Smooth muscle cell (in vitro differentiated cells): ENCODE results near the gene NSMCE1. TPM values are rescaled to one million over a fixed set of nuclear protein-coding genes. Genes with fewer than 3 reads are reported as not detected.

Source experiments
- DNase-seq: peaks from one replicate; lab custom pipeline; 2025; ENCODE audit not compliant: unreplicated experiment; lab: John Stamatoyannopoulos, UW
- H2AFZ ChIP-seq: fragments of 200-600 bp; sonication (generic); 2 replicates; pipeline ENCODE4 v1.6.0; 2016; ENCODE audit warnings: antibody characterized with exemption, low read depth, mild to moderate bottlenecking
- H3F3A ChIP-seq: fragments of 200-600 bp; sonication (generic); 2 replicates; pipeline ENCODE4 v1.6.0; 2017; ENCODE audit warnings: antibody characterized with exemption, low read depth
- H3K27ac ChIP-seq: fragments of 200-600 bp; sonication (generic); 2 replicates; pipeline ENCODE4 v1.5.1; 2016; ENCODE audit warnings: low read depth, mild to moderate bottlenecking
- H3K27me3 ChIP-seq: fragments of 200-600 bp; sonication (generic); 2 replicates; pipeline ENCODE4 v1.6.1; 2016; ENCODE audit warnings: low read depth, mild to moderate bottlenecking
- H3K36me3 ChIP-seq: fragments of 200-600 bp; sonication (generic); 2 replicates; pipeline ENCODE4 v1.5.1; 2016; ENCODE audit warnings: low read depth
- H3K4me1 ChIP-seq: fragments of 200-600 bp; sonication (generic); 2 replicates; pipeline ENCODE4 v1.5.1; 2016; ENCODE audit warnings: low read depth
- H3K4me2 ChIP-seq: fragments of 200-600 bp; sonication (generic); 2 replicates; pipeline ENCODE4 v1.6.0; 2016; ENCODE audit warnings: mild to moderate bottlenecking
- H3K4me3 ChIP-seq: fragments of 200-600 bp; sonication (generic); 2 replicates; pipeline ENCODE4 v1.5.1; 2016; ENCODE audit warnings: mild to moderate bottlenecking
- H3K79me2 ChIP-seq: fragments of 200-600 bp; sonication (generic); 2 replicates; pipeline ENCODE4 v1.6.0; 2016; ENCODE audit warnings: low read depth, mild to moderate bottlenecking
- H3K9ac ChIP-seq: fragments of 200-600 bp; sonication (generic); 2 replicates; pipeline ENCODE4 v1.6.0; 2016; ENCODE audit warnings: low read depth
- H3K9me3 ChIP-seq: fragments of 200-600 bp; sonication (generic); replicated peaks from 2 replicates; pipeline ENCODE4 v1.5.1; 2016; ENCODE audit warnings: low read depth
- H4K20me1 ChIP-seq: fragments of 200-600 bp; sonication (generic); 2 replicates; pipeline ENCODE4 v1.6.0; 2016; ENCODE audit warnings: low read depth
- WGBS: methylation state at CpG from one replicate; pipeline ENCODE4 v1.1.7; 2016; ENCODE audit warnings: low lambda C conversion rate; 5-methylcytosine and 5-hydroxymethylcytosine counted together
- polyA plus RNA-seq: library from polyadenylated mRNA; unstranded; fragments of >200 nt; fragmentation: Nextera tagmentation; extraction: Ambion mirVana; gene quantifications from 2 replicates; pipeline ENCODE4 v1.2.1, GENCODE V29; 2016
- total RNA-seq: library from RNA; depleted of rRNA; stranded (reverse); fragments of >200 nt; gene quantifications from 2 replicates; pipeline ENCODE4 v1.2.3, GENCODE V29; 2014
- TF ChIP-seq, protein P1 (sequence below): fragments of 200-600 bp; sonication (generic); IDR thresholded peaks from 2 replicates; pipeline ENCODE4 v1.5.1; 2017; ENCODE audit warnings: borderline replicate concordance, mild to moderate bottlenecking, antibody characterized with exemption; ENCODE audit not compliant: insufficient read depth, poor library complexity, severe bottlenecking

Gene NSMCE1
- total and polyA plus RNA-seq, 2 experiments from 2014 or later, result 36.9 to 59.1 TPM

DNA sequence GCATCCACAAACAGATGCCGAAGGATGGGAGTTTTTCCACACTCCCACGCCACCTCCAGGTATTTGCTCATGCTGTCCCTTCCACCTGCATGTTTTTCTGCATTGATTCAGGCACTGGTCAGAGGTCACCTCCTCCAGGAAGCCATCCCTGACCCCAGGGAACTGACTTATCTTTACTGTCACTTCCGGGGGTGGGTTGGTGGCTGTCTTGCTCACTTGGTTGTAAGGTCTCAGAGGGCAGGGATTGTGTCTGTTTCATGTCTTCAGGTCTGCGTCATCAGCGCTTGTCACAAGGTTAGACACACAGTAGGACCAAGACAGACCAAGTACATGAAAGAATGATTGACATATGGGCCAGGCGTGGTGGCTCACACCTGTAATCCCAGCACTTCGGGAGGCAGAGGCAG, 43.3 kb upstream of the NSMCE1 start:
- no peak for DNase-seq
- H3K9ac ChIP-seq, result no peak overlapping the region
- H3K27ac ChIP-seq, result no peak overlapping the region
- H3K4me1 ChIP-seq, result peaks cover 17% of the 10 kb centered on the region
- H3K9me3 ChIP-seq, result no peaks in the 10 kb centered on the region
- H3K36me3 ChIP-seq, result no peaks in the 10 kb centered on the region
- no peak overlapping the region for H2AFZ ChIP-seq
- no peaks in the 10 kb centered on the region for H3K27me3 ChIP-seq
- no peak overlapping the region for H3K4me3 ChIP-seq
- H4K20me1 ChIP-seq, result peaks cover 18% of the 10 kb centered on the region
- no peak overlapping the region for H3K4me2 ChIP-seq
- H3K79me2 ChIP-seq, result peaks cover 30% of the 10 kb centered on the region
- TF ChIP-seq, protein P1, sequence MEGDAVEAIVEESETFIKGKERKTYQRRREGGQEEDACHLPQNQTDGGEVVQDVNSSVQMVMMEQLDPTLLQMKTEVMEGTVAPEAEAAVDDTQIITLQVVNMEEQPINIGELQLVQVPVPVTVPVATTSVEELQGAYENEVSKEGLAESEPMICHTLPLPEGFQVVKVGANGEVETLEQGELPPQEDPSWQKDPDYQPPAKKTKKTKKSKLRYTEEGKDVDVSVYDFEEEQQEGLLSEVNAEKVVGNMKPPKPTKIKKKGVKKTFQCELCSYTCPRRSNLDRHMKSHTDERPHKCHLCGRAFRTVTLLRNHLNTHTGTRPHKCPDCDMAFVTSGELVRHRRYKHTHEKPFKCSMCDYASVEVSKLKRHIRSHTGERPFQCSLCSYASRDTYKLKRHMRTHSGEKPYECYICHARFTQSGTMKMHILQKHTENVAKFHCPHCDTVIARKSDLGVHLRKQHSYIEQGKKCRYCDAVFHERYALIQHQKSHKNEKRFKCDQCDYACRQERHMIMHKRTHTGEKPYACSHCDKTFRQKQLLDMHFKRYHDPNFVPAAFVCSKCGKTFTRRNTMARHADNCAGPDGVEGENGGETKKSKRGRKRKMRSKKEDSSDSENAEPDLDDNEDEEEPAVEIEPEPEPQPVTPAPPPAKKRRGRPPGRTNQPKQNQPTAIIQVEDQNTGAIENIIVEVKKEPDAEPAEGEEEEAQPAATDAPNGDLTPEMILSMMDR, result no peak
- 80% methylated on average over 7 of the region's 7 CpGs for WGBS
- no peaks in the 10 kb centered on the region for H3F3A ChIP-seq

DNA sequence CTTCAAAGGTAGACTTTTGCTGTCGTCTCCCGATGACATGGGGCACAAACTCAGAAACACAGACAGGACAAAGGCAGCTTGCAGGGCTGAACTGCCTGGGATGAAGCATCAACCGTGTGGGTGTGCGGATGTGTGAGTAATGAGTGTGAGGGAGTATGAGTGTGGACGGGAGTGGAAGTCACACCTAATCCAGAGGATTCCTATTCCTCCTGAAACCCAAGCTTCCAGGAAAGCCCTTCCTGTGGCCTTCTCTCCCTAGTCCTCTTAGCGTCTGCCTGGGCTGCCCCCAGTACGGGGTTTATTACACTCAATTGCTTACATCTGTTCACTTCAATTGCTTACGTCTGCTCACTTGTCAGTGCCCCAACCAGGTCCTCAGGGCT, 42.9 kb upstream of the NSMCE1 start:
- peak overlapping the region; percentile 32 for H3K4me2 ChIP-seq
- WGBS, result 24% methylated on average over 8 of the region's 8 CpGs
- no peak for DNase-seq

DNA sequence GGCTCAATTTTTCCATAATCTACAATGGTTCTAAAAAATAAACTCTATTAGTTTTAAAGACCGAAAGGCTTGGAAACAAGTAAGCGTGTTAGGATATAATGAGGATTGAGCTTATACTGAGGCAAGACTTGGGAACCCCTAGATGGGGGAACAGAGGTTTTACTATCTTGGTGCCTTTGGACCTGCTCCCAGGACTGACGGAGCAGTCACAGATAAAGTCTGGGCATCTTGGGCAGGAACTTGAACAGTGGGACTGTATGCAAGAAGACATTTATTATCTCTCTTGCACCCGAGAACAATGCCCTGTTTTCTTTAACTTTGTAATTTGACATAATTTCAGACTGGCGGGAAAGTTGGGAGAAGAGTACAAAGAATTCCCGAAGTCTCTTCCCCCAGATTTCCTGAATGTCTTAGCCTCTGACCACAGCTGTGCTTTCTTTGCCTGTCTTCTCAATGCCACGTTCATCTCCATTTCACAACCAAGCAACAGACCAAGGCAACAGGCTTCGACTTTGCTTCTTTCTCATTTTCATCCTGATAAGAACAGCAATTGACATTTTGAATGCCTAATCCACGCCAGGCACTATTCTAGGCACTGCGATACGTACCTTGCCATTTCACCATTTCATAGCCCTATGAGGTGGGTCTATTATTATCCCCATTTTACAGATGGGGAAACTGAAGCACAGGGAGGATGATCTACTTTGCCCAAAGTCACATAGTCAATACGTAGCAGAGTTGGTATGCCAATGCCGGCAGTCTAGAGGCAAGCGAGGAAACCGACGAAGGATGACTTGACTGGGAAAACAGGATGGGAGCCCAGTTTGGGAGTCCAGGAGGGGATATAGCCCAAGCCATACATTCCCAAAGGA, 42.2 kb upstream of the NSMCE1 start:
- no peaks in the 10 kb centered on the region for H3K9me3 ChIP-seq
- no peak overlapping the region for H3K4me3 ChIP-seq
- H3K27ac ChIP-seq, result peak overlapping the region; percentile 54
- no peak overlapping the region for H3K9ac ChIP-seq
- H3K4me1 ChIP-seq, result peaks cover 17% of the 10 kb centered on the region
- peak overlapping the region; percentile 4 for H2AFZ ChIP-seq
- no peaks in the 10 kb centered on the region for H3F3A ChIP-seq
- no peaks in the 10 kb centered on the region for H3K36me3 ChIP-seq
- DNase-seq, result no peak
- WGBS, result 63% methylated on average over 16 of the region's 16 CpGs
- peak overlapping the region; percentile 32 for H3K4me2 ChIP-seq
- no peaks in the 10 kb centered on the region for H3K27me3 ChIP-seq
- TF ChIP-seq, protein P1, result no peak
- peaks cover 10% of the 10 kb centered on the region for H4K20me1 ChIP-seq
- H3K79me2 ChIP-seq, result peaks cover 19% of the 10 kb centered on the region

More for the DNA sequence above, 42.9 kb upstream of the NSMCE1 start:
- no peaks in the 10 kb centered on the region for H3K27me3 ChIP-seq
- TF ChIP-seq, protein P1, result no peak
- H2AFZ ChIP-seq, result no peak overlapping the region
- no peak overlapping the region for H3K4me3 ChIP-seq
- H3K9ac ChIP-seq, result no peak overlapping the region
- H3K27ac ChIP-seq, result peak overlapping the region; percentile 54
- no peaks in the 10 kb centered on the region for H3K36me3 ChIP-seq
- no peaks in the 10 kb centered on the region for H3F3A ChIP-seq
- H4K20me1 ChIP-seq, result peaks cover 15% of the 10 kb centered on the region
- no peaks in the 10 kb centered on the region for H3K9me3 ChIP-seq
- H3K79me2 ChIP-seq, result peaks cover 25% of the 10 kb centered on the region
- H3K4me1 ChIP-seq, result peaks cover 17% of the 10 kb centered on the region
